ENCODE results near the gene ACSL3.
A peak's percentile ranks its signal among the peaks of the same experiment; 100 is the strongest.
"Not testable (repeated sequence)": the region's sequence is repeated elsewhere in the genome, so short reads cannot be mapped to it uniquely, and the experiment has no call there.

ACSL3 gene

DNA sequence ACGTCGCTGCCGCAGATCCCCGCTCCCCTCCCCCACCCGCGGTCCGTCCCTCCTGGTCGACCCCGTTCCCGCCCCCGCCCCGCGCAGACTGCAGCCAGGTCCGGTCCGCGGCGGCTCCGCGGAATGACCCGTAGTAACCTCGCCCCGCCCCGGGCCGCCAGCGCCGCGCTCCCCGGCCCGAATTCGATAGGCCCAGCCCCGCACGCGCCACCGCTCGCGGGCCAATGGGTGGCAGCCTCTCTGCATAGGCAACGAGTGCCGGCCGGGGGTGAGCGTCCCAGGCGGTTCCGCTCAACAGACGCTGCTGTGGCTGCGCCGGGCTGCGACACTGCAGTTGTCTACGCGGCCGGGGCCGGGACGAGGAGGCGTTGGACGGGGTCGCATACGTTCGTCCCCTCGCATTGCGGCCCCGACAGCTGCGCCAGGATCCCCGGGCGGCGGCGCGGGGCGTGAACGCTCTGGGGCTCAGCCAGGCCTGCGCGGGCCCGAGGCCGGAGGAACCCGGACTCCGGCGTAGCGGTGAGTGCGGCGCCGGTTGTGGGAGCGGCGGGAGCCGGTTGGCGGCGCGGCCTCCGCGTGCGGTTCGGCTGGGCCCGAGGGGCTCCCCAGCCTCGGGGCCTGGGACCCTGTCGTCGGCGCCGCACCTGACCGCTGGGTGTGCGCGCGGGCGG lies at the start of gene ACSL3:
ACSL3 (plus strand) TSS at position 297 of the 671 bp plus-strand sequence. CDS start 47,737 bp downstream, outside the sequence.
- DNase-seq (ENCODE audit: low spot score): peak; percentile 98

- DNase-seq (ENCODE audit: low spot score): no peak
These were observed 49.0 kb upstream of the ACSL3 start for GRCh38 chr2:222811828-222812227.

- no peak for DNase-seq (ENCODE audit: low spot score)
These were observed 47.5 kb upstream of the ACSL3 start for GRCh38 chr2:222813177-222813843.

DNA sequence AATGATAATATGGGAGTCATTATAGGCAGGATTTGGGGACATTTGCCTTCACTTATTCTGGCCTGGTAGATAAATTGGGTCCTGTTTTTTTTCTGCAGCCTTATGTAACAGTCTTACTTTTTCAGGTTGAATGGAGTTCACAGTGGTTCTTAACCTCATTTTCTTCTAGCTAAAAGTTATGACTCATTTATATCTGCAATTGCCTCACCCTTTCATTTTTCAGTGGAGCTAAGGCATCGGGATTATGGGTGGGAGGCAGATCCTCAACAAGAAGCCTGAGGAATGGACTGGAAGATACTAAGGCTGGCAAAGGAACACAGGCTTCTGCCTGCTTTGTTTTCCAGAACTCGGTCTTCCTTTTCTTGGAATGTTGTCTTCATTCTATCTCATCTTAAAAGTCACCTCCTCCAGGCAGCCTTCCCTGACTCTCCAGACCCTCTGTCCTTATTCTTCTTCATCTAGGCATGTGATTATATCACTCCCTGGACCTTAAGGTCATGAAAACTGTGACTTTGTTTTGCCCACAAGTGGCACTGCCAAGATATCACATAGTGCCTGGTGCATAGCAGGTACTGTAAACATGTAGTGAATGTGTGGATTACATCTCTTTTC lies 41.0 kb upstream of the ACSL3 start:
- DNase-seq (ENCODE audit: low spot score): peak; percentile 50

DNA sequence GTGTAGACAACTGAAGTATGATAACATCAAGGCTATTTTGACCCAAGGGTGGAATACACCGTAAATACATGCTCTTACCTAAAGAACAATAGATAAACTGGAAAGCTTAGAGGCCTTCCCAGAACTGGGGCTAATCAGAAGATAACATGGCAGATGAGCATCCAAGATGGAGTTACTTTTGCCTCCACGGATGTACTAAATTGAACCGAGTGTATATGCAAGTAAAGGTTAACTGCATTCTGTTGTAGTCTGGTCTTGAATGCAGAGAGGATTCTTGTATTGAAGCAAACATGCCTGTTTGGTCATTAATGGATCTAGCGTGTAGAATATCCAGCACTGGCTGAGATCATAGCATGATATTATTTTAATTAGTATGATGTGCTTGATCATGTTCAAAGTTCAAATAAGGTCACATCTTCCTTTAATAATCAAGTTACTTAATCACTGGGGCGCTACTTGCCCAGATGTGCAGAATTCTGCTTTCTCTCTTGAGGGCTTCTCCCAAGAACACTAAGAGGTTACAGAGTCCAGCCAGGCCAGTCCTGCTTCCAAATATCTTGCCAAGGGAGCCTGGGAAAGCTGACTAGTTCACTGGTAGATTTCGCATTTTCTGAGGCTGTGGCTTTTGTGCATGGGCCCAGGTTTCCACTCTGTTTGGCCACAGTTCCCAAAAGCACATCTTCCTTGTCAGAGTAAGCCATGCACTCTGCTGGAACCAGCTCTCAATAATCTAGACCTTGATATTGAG lies 37.5 kb upstream of the ACSL3 start:
- no peak for DNase-seq (ENCODE audit: low spot score)

- DNase-seq (ENCODE audit: low spot score): no peak
These were observed 35.8 kb upstream of the ACSL3 start for GRCh38 chr2:222825031-222825430.

- DNase-seq (ENCODE audit: low spot score): no peak
These were observed 33.4 kb upstream of the ACSL3 start for GRCh38 chr2:222827417-222827816.

DNA sequence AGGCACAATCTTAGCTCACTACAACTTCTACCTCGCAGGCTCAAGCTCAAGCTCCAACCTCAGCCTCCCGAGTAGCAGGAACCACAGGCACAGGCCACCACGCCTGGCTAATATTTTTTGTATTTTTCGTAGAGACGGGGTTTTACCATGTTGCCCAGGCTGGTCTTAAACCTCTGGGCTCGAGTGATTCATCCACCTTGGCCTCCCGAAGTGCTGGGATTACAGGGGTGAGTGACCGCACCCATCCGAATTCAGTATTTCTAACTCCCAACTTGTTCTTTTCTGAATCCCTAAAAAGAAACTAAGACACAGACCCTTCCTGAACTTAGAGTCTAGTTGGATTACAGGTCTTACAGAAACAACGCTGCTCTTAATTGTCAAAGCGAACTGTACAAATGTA lies 32.3 kb upstream of the ACSL3 start:
- no peak for DNase-seq (ENCODE audit: low spot score)

GRCh38 chr2:222830164-222830563 lies 30.7 kb upstream of the ACSL3 start:
- no peak for DNase-seq (ENCODE audit: low spot score)

DNA sequence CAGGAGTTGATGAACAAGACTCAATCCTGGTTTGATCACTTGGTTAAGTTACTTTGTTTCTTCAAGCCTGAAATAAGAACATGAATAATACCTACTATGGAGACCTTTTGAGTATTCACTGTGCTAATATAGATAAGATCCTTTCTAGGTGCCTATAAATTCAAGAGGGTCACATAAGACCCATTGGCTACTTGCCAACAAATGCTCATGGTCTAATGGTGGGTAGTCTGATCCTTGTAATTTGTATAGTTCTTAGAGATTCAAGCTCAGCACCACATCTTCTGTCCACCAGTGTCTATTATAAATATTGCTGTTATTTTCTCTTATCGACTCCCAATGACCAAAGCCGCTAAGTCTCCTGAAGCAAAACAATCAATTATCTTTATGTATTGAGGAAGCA lies 27.4 kb upstream of the ACSL3 start:
- no peak for DNase-seq (ENCODE audit: low spot score)

GRCh38 chr2:222835143-222835822 lies 25.6 kb upstream of the ACSL3 start:
- no peak for DNase-seq (ENCODE audit: low spot score)

DNA sequence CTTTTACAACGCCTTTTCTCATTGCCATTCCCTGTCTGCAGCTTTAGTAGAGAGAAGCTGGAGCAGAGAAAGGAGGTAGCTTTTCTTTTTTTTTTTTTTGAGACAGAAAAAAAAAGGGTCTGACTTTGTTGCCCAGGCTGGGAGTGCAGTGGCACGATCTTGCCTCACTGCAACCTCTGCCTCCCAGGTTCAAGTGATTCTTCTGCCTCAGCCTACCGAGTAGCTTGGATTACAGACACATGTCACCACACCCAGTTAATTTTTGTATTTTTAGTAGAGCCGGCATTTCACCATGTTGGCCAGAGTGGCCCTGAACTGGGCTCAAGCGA lies 25.0 kb upstream of the ACSL3 start:
- no peak for DNase-seq (ENCODE audit: low spot score)

GRCh38 chr2:222837643-222838056 lies 23.2 kb upstream of the ACSL3 start:
- DNase-seq (ENCODE audit: low spot score): no peak

- DNase-seq (ENCODE audit: low spot score): no peak
These were observed 20.6 kb upstream of the ACSL3 start for GRCh38 chr2:222840060-222840802.

DNA sequence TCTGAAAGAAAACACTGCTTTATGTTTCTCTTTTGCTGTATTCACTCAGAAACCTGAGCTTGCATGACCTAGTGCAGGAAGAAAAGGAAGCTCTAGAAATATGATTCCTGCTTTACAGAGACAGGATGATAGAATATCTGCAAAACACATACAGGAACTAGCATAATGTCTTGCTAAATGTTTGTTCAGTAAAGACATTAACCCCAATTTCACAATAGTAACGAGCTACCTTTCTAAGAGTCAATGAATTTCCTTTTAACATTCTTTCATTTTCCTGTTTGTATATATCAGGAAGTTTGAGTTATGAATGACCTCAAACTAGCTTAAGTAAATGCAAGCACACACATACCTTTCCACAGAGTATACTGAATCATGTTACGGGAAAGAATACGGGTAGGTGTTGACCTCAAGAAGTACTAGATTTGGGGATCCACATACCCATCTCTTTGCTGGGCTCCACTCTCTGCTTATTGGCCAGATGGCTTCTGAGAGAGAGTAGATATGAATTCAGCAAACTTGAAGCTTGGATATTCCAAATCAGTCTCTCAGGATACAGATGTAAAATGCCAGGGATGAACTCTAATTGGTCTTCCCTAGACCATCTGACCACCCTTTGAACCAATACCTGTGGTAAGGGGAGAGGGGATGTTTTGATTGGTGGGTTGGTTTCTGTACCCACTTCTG lies 18.2 kb upstream of the ACSL3 start:
- no peak for DNase-seq (ENCODE audit: low spot score)

GRCh38 chr2:222844323-222844722 lies 16.5 kb upstream of the ACSL3 start:
- DNase-seq (ENCODE audit: low spot score): peak; percentile 71

DNA sequence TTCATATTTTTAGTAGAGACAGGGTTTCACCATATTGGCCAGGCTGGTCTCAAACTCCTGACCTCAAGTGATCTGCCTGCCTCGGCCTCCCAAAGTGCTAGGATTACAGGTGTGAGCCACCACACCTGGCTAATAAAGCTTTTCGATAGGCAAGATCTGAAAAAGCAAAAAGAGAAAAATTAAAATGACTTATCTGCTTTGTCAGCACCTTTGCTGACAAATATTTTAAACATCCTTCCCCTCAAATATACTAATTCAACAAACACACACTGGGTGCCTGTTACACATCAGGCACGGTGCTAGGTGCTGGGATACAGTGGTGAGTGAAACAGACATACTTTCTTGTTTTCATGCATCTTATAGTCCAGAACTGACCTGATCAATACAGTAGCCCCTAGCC lies 15.5 kb upstream of the ACSL3 start:
- DNase-seq (ENCODE audit: low spot score): not testable (repeated sequence)

- no peak for DNase-seq (ENCODE audit: low spot score)
These were observed 14.8 kb upstream of the ACSL3 start for GRCh38 chr2:222846003-222846402.

- not testable (repeated sequence) for DNase-seq (ENCODE audit: low spot score)
These were observed 12.8 kb upstream of the ACSL3 start for GRCh38 chr2:222848031-222848430.

- DNase-seq (ENCODE audit: low spot score): no peak
These were observed 12.0 kb upstream of the ACSL3 start for GRCh38 chr2:222848862-222849261.
